HG03095 (cell line): ENCODE results near the gene MCM10.
"Not testable (repeated sequence)": the region's sequence is repeated elsewhere in the genome, so short reads cannot be mapped to it uniquely, and the experiment has no call there.

Experiments used
- ATAC-seq: cut with Tn5 transposase; IDR thresholded peaks from one replicate; pipeline ENCODE4 v1.9.1; 2021; ENCODE audit warnings: moderate library complexity; ENCODE audit not compliant: unreplicated experiment

MCM10 gene

GRCh38 chr10:13219685-13220670 lies 58.6 kb downstream of the MCM10 start:
- ATAC-seq: no peak

- ATAC-seq: no peak
Measured at GRCh38 chr10:13221572-13221971, 60.2 kb downstream of the MCM10 start.

- ATAC-seq: no peak
Measured at GRCh38 chr10:13222151-13222550, 60.8 kb downstream of the MCM10 start.

GRCh38 chr10:13222566-13222965 lies 61.2 kb downstream of the MCM10 start:
- no peak for ATAC-seq

- no peak for ATAC-seq
Measured at GRCh38 chr10:13223241-13223640, 61.9 kb downstream of the MCM10 start.

- no peak for ATAC-seq
Measured at GRCh38 chr10:13224210-13224995, 63.0 kb downstream of the MCM10 start.

- ATAC-seq: no peak
Measured at GRCh38 chr10:13225601-13226000, 64.2 kb downstream of the MCM10 start.

- no peak for ATAC-seq
Measured at GRCh38 chr10:13227031-13227430, 65.7 kb downstream of the MCM10 start.

GRCh38 chr10:13231190-13231589 lies 69.8 kb downstream of the MCM10 start:
- no peak for ATAC-seq

- ATAC-seq: no peak
Measured at GRCh38 chr10:13231808-13232207, 70.5 kb downstream of the MCM10 start.

GRCh38 chr10:13233358-13233757 lies 72.0 kb downstream of the MCM10 start:
- ATAC-seq: no peak

- no peak for ATAC-seq
Measured at GRCh38 chr10:13234172-13234571, 72.8 kb downstream of the MCM10 start, which contains the start of gene UCMA. Gene UCMA, minus strand, starts transcription at chr10:13234374. Its CDS starts 116 bp downstream, at chr10:13234258.

GRCh38 chr10:13234736-13235135 lies 73.4 kb downstream of the MCM10 start:
- ATAC-seq: not testable (repeated sequence)

- ATAC-seq: no peak
Measured at GRCh38 chr10:13236638-13237037, 75.3 kb downstream of the MCM10 start.

GRCh38 chr10:13238271-13239077 lies 77.1 kb downstream of the MCM10 start:
- no peak for ATAC-seq

GRCh38 chr10:13239923-13240322 lies 78.6 kb downstream of the MCM10 start:
- ATAC-seq: no peak

- no peak for ATAC-seq
Measured at GRCh38 chr10:13241613-13242012, 80.3 kb downstream of the MCM10 start.

GRCh38 chr10:13242260-13242659 lies 80.9 kb downstream of the MCM10 start:
- ATAC-seq: not testable (repeated sequence)

GRCh38 chr10:13247246-13247645 lies 85.9 kb downstream of the MCM10 start:
- no peak for ATAC-seq

- no peak for ATAC-seq
Measured at GRCh38 chr10:13247784-13248183, 86.4 kb downstream of the MCM10 start.

GRCh38 chr10:13253726-13254125 lies 92.4 kb downstream of the MCM10 start:
- ATAC-seq: no peak
